ENCODE measurements around the gene DBF4B. TPM values are rescaled to one million over a fixed set of nuclear protein-coding genes. Genes with fewer than 3 reads are reported as not detected.

Gene DBF4B
- total RNA-seq, 2 donors from 2014 or later, result 2.3 to 4.4 TPM

- Histone ChIP-seq H3K36me3 (no peaks in the 10 kb centered on the region), H3K4me3 (no peak overlapping the region), H3K27ac (no peak overlapping the region), H3K4me1 (peaks cover 0 to 5% of the 10 kb centered on the region in 2 donors), H3K27me3 (no peaks in the 10 kb centered on the region), H3K9me3 (no peaks in the 10 kb centered on the region)
- TF ChIP-seq CTCF (IDR thresholded peaks at IDR 0.05), result no peak
- DNase-seq (ENCODE audit: low spot score), result no peak
Observed at GRCh38 chr17:44770166-44770925, 61.9 kb downstream of the DBF4B start.

GRCh38 chr17:44772308-44773045 lies 64.0 kb downstream of the DBF4B start:
- peaks cover 0 to 12% of the 10 kb centered on the region in 2 donors for H3K4me1 ChIP-seq
- H3K36me3 ChIP-seq, result no peaks in the 10 kb centered on the region
- H3K27me3 ChIP-seq, result no peaks in the 10 kb centered on the region
- no peak for DNase-seq (ENCODE audit: low spot score)
- H3K27ac ChIP-seq, result no peak overlapping the region
- H3K9me3 ChIP-seq, result no peaks in the 10 kb centered on the region
- no peak for TF ChIP-seq CTCF (IDR thresholded peaks at IDR 0.05)
- no peak overlapping the region for H3K4me3 ChIP-seq

- Histone ChIP-seq H3K27ac (no peak overlapping the region), H3K9me3 (no peaks in the 10 kb centered on the region), H3K4me3 (no peak overlapping the region), H3K4me1 (peaks cover 0 to 12% of the 10 kb centered on the region in 2 donors), H3K36me3 (no peaks in the 10 kb centered on the region), H3K27me3 (no peaks in the 10 kb centered on the region)
- no peak for TF ChIP-seq CTCF (IDR thresholded peaks at IDR 0.05)
- no peak for DNase-seq (ENCODE audit: low spot score)
Observed at GRCh38 chr17:44773140-44773539, 64.7 kb downstream of the DBF4B start.

GRCh38 chr17:44774271-44775135 lies 66.0 kb downstream of the DBF4B start:
- TF ChIP-seq CTCF (IDR thresholded peaks at IDR 0.05), result peak; percentile 98 to 99
- H3K27ac ChIP-seq, result peak overlapping the region in 1 of 2 donors; percentile 54

GRCh38 chr17:44775136-44775837 lies 66.8 kb downstream of the DBF4B start:
- Histone ChIP-seq H3K9me3 (no peaks in the 10 kb centered on the region), H3K27ac (peak overlapping the region in 1 of 2 donors; percentile 54), H3K4me1 (peaks cover 0 to 29% of the 10 kb centered on the region in 2 donors), H3K36me3 (no peaks in the 10 kb centered on the region), H3K4me3 (peak overlapping the region; percentile 35 to 57), H3K27me3 (no peaks in the 10 kb centered on the region)
- DNase-seq (ENCODE audit: low spot score), result peak; percentile 96
- peak in 1 of 2 donors; percentile 32 for TF ChIP-seq CTCF (IDR thresholded peaks at IDR 0.05)

More at GRCh38 chr17:44774271-44775135, 66.0 kb downstream of the DBF4B start:
- H3K4me3 ChIP-seq, result peak overlapping the region; percentile 35 to 57
- H3K9me3 ChIP-seq, result no peaks in the 10 kb centered on the region
- H3K36me3 ChIP-seq, result no peaks in the 10 kb centered on the region
- DNase-seq (ENCODE audit: low spot score), result peak; percentile 84
- no peaks in the 10 kb centered on the region for H3K27me3 ChIP-seq
- H3K4me1 ChIP-seq, result peaks cover 0 to 22% of the 10 kb centered on the region in 2 donors

Data from right atrium auricular region (tissue), 2 donors.